HG03432 (cell line): Measurements from ENCODE around the gene VMO1.

ENCODE experiments used
- ATAC-seq: cut with Tn5 transposase; IDR thresholded peaks from one replicate; pipeline ENCODE4 v1.9.1; 2021; ENCODE audit warnings: mild to moderate bottlenecking, moderate library complexity; ENCODE audit not compliant: unreplicated experiment

Gene VMO1

DNA sequence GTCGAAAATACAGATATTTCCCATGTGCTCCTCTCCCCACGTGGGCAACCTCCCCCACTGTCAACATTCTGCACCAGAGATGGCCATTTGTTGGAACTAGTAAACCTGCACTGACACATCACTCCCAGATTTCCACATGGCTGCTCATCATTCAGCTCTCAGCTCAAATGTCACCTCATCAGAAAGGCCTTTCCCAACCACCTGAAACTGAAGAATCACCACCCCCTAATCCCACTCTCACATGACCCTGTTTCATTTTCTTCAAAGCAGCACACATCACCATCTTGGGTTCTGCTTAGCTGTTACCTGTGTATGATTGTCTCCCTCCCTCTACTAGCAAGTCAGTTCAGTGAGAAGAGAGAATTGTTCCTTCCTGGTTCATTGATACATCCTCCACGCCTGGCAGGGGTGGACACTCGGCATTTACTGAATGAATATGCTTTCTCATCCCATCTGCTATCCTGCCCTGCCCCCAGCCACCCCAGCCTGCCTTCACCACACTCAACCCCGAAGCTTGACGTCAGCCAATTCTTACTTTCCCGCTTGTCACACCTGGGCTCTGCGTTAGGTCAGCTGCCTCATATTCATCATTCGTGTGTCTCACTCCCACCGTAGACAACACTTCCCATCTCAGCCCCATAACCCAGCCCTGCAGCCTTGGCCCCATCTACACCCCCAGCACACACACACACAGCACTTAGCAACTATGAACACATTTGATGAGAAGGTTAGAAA, 14.5 kb upstream of the VMO1 start:
- ATAC-seq, result no peak

DNA sequence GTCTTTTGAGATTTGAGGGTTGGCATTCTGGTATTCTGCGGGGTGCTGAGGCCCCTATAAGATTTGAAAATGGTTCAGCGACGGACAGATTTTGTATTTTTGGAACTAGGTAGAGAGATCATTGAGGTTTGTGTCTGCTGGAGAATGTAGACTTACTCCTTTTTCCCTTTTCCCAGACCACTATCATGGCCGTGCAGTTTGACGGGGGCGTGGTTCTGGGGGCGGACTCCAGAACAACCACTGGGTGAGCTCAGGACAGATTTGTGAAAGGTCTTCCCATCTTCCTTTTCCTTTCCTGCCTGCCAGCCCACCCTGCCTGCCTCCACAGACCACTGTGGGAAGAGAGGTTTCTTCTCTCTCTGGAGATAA, 10.4 kb upstream of the VMO1 start:
- ATAC-seq, result peak; percentile 19

DNA sequence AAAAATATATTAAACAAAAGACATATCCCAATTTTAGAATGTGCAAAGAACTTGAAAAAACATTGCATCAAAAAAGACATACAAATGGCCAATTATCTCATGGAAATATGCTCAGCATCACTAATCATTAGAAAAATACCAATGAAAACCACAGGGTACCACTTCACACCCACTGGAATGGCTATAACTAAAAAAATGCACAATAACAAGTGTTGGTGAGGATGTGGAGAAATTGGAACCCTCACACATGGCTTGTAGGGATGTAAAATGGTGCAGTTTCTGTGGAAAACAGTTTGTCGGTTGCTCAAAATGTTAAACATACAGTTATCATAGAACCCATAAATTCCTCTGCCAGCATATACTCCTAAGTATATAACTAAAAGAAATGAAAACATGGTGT, 9.0 kb upstream of the VMO1 start:
- no peak for ATAC-seq

DNA sequence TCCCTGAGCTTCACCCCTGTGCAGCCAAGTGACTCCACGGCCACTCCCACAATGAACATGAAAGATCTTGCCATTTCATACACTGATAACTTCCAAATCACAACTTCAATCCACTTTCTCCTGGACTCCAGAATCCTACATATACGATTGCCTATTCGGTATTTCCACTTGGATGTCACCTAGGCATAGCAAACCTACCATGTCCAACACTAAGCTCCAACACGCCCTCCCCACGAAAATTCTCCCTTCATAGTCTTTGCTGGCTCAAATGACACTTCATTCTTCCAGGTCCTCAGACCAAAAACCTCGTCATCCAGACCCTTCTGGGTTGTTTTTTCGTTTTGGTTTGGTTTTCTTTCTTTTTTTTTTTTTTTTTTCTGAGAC, 4.5 kb upstream of the VMO1 start:
- no peak for ATAC-seq

DNA sequence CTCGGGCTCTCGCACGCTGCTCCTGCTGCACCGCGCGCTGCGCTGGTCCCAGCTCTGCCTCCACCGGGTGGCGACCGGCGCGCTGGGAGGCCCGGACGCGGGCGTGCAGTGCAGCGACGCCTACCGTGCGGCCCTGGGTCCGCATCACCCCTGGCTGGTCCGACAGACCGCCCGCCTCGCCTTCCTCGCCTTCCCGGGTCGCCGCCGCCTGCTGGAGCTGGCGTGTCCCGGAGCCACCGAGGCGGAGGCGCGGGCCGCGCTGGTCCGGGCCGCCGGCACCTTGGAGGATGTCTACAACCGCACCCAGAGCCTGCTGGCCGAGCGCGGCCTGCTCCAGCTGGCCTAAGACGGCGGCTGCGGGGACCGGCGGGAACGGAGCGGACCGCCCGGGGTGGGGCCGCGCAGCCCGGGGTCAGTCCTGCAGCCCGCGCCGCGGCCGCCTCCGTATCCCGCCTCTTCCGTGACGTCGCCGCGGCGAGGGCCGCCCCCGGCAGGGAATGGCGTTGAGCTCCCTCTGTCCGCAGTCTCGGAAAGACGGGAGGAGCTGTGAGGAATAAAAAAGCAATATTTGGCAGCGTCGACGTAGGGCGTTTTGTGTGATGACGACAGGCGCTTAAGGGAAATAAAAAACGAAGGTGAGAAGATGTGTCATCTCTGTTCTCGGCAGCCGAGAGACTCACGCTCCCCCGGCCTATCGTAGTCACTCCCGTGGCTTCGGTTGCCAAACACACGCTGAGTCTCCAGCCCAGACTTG, 4.0 kb upstream of the VMO1 start:
- ATAC-seq, result peak; percentile 79

DNA sequence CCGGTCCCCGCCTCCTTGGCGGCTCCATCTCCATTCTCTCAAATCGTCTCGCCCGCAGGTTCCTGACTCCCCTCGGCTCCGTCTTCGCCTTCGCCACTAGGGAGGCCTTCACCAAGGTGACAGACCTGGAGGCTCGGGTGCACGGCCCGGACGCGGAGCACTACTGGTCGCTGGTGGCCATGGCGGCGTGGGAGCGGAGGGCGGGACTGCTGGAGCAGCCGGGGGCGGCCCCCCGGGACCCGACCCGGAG, 3.5 kb upstream of the VMO1 start:
- no peak for ATAC-seq

DNA sequence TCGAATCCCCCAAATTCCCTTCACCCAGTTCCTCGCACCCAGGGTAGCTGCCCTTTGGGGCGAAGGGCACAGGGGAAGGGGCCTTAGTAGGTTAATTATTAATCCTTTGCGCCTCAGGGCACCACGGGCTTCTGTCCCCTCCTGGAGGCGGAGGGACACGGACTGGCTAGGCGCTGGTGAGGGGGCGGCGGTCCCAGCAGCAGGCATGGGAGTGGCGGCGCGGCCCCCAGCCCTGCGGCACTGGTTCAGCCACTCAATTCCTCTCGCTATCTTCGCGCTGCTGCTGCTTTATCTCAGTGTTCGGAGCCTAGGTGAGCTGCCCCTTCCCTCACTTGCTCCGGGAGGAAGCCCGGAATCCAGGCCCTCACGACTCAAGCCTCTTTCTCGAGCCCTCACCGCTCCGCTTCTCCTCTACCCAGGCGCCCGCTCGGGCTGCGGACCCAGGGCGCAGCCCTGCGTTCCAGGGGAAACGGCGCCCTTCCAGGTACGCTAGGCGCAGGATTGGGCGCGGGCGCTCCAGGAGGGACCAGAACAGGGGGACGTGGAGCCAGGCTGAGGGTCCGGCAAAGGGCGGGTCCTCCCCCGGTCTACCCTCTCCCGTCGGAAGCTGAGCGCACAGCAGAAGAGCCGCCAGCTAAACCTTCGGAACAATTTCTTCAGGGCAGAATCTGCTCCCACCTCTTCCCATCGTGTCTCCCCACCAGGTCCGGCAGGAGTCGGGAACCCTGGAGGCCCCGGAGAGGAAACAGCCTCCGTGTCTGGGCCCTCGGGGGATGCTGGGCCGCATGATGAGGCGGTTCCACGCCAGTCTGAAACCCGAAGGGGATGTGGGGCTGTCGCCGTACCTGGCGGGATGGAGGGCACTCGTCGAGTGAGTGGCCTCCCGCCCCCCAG, 2.9 kb upstream of the VMO1 start, which contains the start of gene GLTPD2:
GLTPD2 (plus strand) TSS at position 158 of the 894 bp plus-strand sequence; CDS start at position 206, 48 bp downstream.
- ATAC-seq, result no peak

DNA sequence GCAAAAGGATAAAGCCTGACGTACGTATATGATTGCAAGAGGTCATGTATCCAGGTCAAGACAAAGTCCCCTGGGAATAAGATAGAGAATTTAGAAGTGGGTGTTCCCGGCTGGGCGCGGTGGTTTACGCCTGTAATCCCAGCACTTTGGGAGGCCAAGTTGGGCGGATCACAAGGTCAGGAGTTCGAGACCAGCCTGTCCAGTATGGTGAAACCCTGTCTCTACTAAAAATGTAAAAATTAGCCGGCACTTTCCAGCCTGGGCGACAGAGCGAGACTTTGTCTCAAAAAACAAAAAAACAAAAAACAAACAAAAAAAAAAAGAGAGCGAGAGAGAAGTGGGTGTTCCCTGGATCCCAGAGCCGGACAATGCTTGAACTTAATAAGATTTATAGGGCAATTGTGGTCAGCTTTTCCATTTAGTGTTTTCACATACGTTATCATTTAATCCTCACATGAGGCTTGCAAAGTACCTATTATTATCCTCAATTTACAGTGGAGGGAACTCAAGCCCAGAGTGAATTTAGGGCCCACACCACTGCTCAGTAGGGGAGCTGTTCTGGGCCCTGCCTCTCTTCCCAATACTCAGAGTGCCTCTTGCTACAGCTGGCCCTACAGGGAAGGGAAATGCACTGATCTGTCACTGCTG, 2.1 kb upstream of the VMO1 start:
- ATAC-seq, result no peak

DNA sequence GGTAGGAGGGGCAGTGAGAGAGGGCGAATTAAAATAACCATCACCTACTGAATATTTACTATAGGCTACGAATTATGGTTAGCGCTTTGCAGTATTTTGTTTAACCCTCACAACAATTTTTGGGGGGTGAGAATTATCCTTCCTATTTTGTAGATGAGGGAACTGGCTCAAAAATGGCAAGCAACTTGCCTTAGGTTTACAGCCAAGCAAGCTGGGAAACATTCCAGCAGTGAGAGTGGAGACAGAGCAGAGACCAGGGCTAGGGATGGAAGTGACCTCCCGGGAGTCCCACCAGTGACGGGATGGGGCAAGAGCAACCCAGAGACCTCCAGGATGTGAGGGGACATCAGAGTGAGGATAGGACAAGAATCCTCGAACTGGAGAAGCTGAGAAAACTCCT, 352 bp upstream of the VMO1 start:
- ATAC-seq, result no peak

DNA sequence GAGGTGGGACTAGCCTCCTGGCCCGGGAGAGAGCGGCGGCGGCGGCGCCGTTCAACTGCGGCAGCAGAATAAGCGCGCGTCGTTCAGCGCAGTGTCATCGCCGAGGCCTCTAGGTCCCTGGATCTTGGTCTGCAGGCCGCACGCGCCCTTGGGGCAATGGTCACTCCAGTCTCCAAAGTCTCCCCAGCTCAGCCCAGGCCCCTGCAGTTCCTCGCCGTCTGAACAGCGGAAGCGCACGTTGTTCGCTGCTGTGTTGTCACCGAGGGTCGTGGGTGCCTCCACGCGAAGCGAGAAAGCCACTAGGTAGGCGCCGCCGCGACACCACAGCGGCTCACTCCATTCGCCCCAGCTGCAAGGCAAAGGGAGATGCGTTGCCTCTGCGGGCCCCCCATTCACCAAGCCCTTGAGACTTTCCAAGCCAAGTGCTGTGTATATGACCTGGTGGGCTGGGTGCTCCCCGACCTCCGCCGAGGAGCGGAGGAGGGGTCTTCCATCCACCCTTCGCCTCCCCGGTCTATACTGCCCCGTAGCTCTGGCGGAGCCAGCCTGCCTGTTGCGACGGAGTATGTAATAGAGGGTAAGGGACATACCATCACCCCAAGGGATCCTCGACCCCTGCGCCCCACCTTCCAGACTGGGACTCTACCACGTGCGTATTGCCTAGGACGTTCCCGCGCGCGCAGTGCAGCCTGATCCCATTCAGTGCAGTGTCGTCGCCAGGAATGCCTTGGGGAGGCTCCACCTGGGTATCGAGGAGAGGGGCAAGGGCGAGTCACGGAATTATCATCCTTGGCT, 656 bp downstream of the VMO1 start:
- ATAC-seq, result no peak

DNA sequence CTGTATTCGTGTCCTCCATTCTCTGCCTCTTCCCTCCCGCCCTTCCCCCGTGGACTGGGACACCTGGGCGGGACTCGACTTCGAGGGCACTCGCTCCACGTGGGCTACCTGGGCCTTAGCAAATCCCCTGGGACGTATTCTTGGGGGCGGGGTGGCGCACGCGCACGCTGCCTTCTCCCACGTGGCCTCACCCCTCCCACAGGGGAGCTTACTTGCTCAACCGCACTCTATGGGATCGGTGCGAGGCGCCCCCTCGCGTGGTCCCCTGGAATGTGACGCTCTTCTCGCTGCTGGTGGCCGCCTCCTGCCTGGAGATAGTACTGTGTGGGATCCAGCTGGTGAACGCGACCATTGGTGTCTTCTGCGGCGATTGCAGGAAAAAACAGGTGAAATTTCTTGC, 3.5 kb downstream of the VMO1 start:
- ATAC-seq, result no peak

DNA sequence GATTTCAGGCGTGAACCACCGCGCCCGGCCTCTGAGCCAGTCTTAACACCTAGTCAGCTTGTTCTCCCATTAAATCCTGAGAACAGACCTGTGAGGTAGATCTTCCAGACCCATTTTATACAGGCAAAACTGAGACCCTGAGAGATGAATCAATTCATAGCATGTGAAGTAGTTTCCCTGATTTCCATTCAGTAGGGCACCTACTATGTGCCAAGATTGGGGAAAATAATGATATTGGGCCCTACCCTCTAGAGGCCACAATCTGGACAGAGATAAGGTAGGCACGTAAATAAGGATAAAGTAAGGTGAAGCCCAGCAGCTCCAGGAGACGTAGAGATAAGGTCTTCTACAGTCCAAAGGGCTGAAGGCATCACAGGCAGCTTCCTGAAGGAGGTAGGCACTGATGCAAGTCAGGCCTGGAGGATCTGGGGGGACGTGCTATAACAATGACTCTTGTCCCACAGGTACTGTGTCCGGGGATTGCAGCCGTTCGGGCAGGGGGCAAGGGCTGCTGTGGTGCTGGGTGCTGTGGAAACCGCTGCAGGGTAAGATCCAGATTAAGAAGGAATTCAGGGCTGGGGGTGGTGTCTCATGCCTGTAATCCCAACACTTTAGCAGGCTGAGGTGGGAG, 5.7 kb downstream of the VMO1 start:
- no peak for ATAC-seq

DNA sequence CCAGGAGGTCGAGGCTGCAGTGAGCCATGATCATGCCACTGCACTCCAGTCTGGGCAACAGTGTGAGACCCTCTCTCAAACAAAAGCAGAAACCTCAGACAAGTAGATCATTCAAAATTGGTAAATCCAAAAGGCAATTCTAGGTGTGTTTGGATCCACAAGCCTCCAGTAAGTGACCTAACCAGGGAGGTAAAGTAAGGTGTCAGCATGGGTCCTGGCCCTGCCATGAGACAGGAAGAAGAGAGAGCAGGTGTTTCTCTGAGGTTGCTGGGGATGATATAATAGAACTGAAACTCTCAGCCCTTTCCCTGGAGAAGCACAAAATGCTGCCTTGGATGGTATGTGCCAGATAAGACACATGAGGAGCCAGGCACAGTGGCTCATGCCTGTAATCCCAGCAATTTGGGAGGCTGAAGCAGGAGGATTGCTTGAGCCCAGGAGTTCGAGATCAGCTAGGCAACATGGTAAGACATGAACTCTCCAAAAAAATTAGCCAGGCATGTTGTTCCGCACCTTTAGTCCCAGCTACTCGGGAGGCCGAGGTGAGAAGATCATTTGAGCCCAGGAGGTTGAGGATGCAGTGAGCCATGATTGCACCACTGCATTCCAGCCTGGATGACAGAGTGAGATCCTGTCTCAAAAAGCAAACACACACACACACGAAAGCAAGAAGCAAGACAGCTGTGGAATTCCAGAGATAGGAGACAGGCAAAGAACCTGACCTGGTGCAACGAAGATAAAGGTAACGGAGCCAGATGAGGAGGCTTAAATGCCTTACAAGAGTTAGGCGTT, 8.0 kb downstream of the VMO1 start:
- no peak for ATAC-seq

DNA sequence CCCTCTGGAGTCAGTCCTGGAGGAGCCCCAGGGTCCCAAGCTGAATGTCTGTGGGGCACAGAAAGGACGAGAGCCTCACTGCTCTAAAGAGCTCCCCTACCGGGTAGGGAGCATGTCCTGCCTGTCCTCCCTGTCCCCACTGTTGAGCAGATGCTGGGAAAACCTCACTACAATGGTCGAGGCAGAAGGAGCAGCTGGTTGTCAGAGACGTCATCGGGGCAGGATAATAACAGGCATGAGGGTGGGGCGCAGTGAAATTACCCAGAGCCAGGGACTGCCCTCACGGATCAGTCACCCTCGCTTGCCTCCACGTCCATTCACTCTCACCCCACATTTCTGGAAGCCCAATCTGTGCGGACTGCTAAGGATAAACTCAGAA, 13.9 kb downstream of the VMO1 start:
- ATAC-seq, result no peak

DNA sequence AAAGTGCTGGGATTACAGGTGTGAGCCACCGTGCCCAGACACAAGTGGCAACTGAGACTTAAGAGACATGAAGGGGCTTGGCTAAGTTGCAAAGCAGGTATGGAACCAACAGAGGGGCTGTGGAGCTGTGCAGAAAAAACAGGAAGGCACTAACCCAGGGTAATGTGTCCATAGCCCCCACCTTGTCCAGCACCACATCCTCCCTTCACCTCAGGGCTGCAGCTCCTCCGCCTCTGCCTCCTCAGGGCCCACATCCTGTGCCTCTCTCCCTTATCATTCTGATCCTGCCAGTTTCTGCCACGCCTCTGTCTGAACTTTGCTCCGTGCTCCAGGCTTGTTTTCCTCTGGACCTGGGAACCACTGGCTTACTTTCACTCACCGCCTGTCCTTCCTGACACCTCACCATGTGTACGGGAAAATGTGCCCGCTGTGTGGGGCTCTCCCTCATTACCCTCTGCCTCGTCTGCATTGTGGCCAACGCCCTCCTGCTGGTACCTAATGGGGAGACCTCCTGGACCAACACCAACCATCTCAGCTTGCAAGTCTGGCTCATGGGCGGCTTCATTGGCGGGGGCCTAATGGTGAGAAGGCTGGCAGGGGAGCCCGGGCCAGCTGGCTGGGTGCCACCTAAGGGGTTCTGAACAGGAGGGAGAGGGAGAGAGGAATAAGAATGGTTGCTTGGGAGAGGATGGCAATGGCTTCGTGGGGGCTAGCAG, 14.5 kb downstream of the VMO1 start, which contains the start of gene TM4SF5:
TM4SF5 (plus strand) TSS at position 368 of the 716 bp plus-strand sequence; CDS start at position 405, 37 bp downstream.
- no peak for ATAC-seq

DNA sequence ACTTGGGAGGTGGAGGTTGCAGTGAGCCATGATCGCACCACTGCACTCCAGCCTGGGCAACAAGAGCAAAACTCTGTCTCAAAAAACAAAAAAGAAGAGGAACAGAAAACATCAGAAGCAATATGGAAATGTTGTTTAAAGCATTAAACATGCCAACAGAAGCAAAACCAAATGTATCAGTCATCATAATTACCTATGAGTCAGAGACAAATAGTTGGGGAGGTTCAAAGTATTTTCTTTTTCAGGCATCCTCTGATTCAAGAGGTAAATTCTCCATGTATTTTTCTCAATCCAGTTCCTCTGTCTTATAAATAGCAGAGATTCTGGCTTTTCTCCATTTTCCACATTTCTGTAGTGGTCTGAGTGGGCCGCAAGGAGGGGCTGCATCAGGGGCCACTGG, 16.5 kb downstream of the VMO1 start:
- ATAC-seq, result no peak

DNA sequence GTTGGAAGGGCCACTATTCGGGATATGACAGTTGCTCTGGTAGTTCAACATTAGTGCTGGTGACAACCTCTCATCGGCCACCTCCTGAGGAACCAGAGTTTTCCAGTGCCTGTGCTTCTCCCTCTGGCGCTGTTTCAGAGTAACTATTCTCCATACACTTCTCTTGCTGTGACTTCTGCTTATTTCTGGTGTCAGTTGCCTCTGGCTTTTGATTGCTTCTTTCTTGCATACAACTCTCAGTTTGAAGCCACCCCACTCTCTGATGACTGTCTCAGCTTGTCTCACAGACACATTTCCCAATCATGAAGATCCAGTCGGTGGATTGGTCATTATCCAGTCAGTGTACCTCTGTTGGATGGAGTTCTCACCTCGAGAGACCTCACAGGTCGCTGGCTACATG, 17.9 kb downstream of the VMO1 start:
- ATAC-seq, result no peak

DNA sequence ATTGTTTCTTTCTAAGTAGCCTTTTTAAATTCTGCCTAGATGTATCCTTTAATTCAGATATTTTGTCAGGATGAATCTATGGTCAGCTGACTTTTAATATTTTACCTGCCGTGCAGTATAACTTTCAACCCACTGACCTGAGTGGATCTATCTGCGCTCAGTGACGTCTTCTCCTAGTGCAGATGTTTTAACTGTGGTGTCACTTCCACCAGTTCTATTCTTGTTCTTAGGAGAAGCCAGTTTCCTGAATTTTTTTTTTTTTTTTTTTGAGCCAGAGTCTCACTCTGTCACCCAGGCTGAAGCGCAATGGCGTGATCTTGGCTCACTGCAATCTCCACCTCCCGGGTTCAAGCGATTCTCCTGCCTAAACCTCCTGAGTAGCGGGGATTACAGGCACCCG, 19.4 kb downstream of the VMO1 start:
- ATAC-seq, result no peak

DNA sequence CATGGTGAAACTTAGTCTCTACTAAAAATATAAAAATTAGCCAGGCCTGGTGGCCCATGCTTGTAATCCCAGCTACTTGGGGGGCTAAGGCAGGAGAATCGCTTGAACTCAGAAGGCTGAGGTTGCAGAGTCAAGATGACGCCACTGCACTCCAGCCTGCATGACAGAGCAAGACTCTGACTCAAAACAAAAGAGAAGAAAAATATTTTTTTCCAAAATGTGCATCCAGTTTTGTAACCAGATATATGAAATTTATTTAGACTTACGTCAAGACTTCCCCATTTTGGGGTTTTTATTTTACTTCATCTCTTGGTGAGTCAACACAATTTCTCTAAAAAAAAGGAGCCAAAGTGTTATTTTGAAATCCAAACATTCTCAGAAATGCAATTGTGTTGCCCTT, 20.0 kb downstream of the VMO1 start:
- ATAC-seq, result no peak
